ENCODE results near the gene MXD1. TPM values are rescaled to one million over a fixed set of nuclear protein-coding genes. Genes with fewer than 3 reads are reported as not detected.
"Not testable (repeated sequence)": the region's sequence is repeated elsewhere in the genome, so short reads cannot be mapped to it uniquely, and the experiment has no call there.

The MXD1 gene
- total RNA-seq, 4 donors from 2014 or later = 11.7 to 154 (median 113) TPM

DNA sequence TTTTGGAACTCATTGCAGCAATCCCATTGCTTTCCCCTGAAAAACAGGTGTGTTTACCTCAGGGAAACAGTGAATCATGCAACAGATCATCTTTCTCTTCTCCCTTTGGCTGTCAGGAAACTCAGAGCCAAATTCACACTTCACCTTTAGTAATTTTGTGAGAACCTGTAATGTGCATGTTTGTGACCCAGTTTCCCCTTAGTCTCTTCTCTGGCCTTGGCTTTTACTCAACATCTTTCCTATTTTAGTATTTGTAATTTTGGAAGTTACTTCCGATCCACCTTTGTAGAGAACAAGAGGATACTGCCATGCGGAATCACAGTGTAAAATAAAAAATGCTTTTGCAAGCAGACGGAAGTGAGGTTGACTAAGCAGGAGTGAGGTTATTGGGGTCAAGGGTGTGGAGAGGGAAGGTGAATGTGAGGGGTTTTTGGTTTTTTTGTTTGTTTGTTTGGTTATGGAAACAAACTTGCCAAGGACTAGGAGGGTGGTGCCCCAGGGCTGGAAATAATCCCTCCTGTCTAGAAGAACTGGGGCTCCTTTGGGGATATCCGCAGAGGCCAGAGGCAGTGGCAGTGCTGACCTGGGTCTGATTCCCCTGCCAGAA is 32.5 kb downstream of the MXD1 start:
- in situ Hi-C loops (cut with MboI; ENCODE audit: low pct_ligation_motif_present in 1 of 4, low pct_unique_long_range_greater_than_20kb in 1 of 4, low sequenced_read_pairs in 3 of 4) (loop anchor here in 1 of 4 donors (25.0 kb wide), 1 partner anchor 115 kb away; no protein-coding TSS in a partner anchor), intact Hi-C loops (cut with DNase I; ENCODE audit: low total_unique reads) (no loop called here)
- Histone ChIP-seq H3K27me3 (peaks cover 13% of the 10 kb centered on the region), H3K36me3 (peaks cover 0 to under 1% (median 0%) of the 10 kb centered on the region in 4 donors), H3K4me1 (peaks cover 0 to 6% (median 2%) of the 10 kb centered on the region in 4 donors), H3K4me3 (no peak overlapping the region), H3K9me3 (no peaks in the 10 kb centered on the region), H3K27ac (peak overlapping the region in 1 of 4 donors; percentile 2)
- whole genome bisulfite sequencing, 2 donors (ENCODE audit: low coverage in 1 of 2) = 86 to 97% methylated on average over 3 to 4 of the region's 4 CpGs
- DNase-seq = no peak
- TF ChIP-seq POLR2AphosphoS5 (IDR thresholded peaks at IDR 0.05) (no peak), POLR2A (IDR thresholded peaks at IDR 0.05) (no peak), EP300 (IDR thresholded peaks at IDR 0.05; ENCODE audit: low read depth) (no peak)
- TF ChIP-seq, protein P1, sequence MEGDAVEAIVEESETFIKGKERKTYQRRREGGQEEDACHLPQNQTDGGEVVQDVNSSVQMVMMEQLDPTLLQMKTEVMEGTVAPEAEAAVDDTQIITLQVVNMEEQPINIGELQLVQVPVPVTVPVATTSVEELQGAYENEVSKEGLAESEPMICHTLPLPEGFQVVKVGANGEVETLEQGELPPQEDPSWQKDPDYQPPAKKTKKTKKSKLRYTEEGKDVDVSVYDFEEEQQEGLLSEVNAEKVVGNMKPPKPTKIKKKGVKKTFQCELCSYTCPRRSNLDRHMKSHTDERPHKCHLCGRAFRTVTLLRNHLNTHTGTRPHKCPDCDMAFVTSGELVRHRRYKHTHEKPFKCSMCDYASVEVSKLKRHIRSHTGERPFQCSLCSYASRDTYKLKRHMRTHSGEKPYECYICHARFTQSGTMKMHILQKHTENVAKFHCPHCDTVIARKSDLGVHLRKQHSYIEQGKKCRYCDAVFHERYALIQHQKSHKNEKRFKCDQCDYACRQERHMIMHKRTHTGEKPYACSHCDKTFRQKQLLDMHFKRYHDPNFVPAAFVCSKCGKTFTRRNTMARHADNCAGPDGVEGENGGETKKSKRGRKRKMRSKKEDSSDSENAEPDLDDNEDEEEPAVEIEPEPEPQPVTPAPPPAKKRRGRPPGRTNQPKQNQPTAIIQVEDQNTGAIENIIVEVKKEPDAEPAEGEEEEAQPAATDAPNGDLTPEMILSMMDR (IDR thresholded peaks at IDR 0.05) = no peak

DNA sequence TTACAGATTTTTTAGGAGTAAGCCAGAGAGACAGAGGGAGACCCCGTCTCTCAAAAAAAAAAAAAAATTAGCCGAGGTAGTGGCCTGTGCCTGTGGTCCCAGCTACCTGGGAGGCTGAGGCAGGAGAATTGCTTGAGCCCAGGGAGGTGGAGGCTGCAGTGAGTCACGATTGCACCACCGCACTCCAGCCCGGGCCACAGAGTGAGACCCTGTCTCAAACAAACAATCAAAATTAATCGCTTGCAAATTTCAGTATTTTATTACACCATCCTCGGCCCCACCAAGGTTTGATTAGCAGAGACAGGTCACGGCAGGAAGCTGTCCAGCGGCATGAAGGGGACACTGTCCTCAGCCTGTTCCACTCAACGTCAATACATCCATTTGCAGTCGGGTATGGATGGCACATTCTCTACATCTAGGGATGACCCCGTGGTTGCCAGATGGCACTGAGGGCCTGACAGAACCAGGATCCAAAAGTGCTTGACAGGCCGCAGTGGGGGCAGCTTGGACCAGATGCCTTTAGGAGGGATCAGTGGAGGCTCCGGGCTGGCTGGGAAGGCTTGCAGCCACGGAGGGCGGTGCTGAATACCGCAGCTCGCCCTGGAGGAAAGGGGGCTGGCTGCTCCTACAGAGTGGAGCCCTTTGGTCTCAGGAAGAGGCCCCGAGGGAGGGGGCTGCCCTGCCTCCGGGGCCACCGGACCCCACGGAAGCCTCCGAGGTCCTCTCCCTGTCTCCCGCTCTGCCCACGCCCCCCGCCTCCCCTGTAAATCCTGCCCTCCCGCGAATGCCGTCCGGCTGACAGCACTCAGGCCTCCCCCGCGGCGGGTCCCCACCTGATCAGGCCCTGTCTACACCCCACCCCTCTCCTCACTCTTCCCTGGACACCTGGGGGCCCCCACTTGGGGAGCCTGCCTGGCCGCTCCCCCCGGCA is 33.4 kb downstream of the MXD1 start:
- intact Hi-C loops (cut with DNase I; ENCODE audit: low total_unique reads) (no loop called here), in situ Hi-C loops (cut with MboI; ENCODE audit: low pct_ligation_motif_present in 1 of 4, low pct_unique_long_range_greater_than_20kb in 1 of 4, low sequenced_read_pairs in 3 of 4) (loop anchor here in 1 of 4 donors (25.0 kb wide), 1 partner anchor 114 kb away; no protein-coding TSS in a partner anchor)
- H3K27me3 ChIP-seq = peaks cover 13% of the 10 kb centered on the region
- H3K27ac ChIP-seq = no peak overlapping the region
- no peak for DNase-seq
- no peaks in the 10 kb centered on the region for H3K9me3 ChIP-seq
- WGBS, 2 donors (ENCODE audit: low coverage in 1 of 2) = 70 to 76% methylated on average over 2 to 32 of the region's 35 CpGs
- H3K36me3 ChIP-seq = no peaks in the 10 kb centered on the region
- H3K4me3 ChIP-seq = no peak overlapping the region
- TF ChIP-seq EP300 (IDR thresholded peaks at IDR 0.05; ENCODE audit: low read depth) (no peak), POLR2AphosphoS5 (IDR thresholded peaks at IDR 0.05) (no peak), POLR2A (IDR thresholded peaks at IDR 0.05) (no peak)
- TF ChIP-seq, protein P1 (IDR thresholded peaks at IDR 0.05) = no peak
- peaks cover 0 to 6% (median 2%) of the 10 kb centered on the region in 4 donors for H3K4me1 ChIP-seq

DNA sequence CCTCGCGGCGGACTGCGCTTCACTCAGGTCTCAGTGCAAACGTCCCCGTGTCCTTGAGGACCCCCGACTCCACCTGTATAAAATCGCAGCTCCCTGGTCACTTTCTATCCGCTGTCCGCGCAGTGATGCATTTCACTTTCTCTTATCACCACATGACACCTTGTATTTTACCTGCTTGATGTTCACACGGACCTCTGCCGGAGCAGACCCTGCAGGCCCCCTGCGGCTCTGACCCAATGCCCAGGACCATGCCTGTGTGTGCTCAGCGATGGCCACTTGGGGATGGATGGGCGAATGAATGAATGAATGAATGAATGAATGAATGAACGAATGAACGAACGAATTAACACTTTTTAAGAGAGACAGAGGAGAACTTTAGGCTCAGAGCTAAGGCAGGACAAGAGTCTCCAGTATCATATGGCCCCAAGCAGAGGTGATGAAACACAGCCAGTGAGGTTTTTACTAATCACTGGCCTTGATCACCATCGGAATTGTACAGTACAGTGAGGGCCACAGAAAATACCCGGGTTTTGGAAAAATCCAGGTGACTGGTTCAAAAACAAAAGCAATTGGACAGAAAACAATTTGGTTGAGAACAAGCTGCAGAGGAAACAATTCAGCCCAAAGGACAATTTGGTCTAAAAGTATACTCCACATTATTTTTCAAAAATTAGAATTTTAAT is 34.2 kb downstream of the MXD1 start:
- Histone ChIP-seq H3K27me3 (peaks cover 13% of the 10 kb centered on the region), H3K27ac (no peak overlapping the region), H3K9me3 (no peaks in the 10 kb centered on the region), H3K4me3 (no peak overlapping the region), H3K4me1 (peaks cover 0 to 6% (median 2%) of the 10 kb centered on the region in 4 donors), H3K36me3 (no peaks in the 10 kb centered on the region)
- no peak for DNase-seq
- intact Hi-C loops (cut with DNase I; ENCODE audit: low total_unique reads) (no loop called here), in situ Hi-C loops (cut with MboI; ENCODE audit: low pct_ligation_motif_present in 1 of 4, low pct_unique_long_range_greater_than_20kb in 1 of 4, low sequenced_read_pairs in 3 of 4) (loop anchor here in 1 of 4 donors (25.0 kb wide), 1 partner anchor 113 kb away; no protein-coding TSS in a partner anchor)
- 74 to 87% methylated on average over 5 to 21 of the region's 21 CpGs for WGBS, 2 donors (ENCODE audit: low coverage in 1 of 2)
- TF ChIP-seq EP300 (IDR thresholded peaks at IDR 0.05; ENCODE audit: low read depth) = no peak
- TF ChIP-seq POLR2AphosphoS5 (IDR thresholded peaks at IDR 0.05) = no peak
- TF ChIP-seq, protein P1 (IDR thresholded peaks at IDR 0.05) = no peak
- no peak for TF ChIP-seq POLR2A (IDR thresholded peaks at IDR 0.05)

DNA sequence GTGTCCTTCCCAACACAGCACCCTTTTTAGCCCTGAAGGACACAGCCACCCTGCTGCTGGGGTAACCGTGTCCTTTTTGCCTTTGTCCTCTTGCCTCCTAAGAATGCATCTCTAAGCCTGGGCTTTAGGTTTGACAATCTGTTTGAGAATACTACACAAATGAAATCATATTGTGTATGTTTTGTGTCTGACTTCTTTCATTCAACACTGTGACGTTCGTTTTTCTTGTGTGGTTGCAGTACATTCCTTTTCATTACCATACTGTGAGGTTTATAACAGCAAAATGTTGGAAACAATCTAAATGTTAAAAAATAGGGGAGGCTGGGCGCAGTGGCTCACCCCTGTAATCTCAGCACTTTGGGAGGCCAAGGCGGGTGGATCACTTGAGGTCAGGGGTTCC is 35.3 kb downstream of the MXD1 start:
- peaks cover 0 to 6% (median 2%) of the 10 kb centered on the region in 4 donors for H3K4me1 ChIP-seq
- no peaks in the 10 kb centered on the region for H3K36me3 ChIP-seq
- no peak overlapping the region for H3K4me3 ChIP-seq
- H3K27ac ChIP-seq = no peak overlapping the region
- WGBS, 2 donors (ENCODE audit: low coverage in 1 of 2) = 60 to 74% methylated on average over 4 to 5 of the region's 5 CpGs
- TF ChIP-seq, protein P1 (IDR thresholded peaks at IDR 0.05) = no peak
- TF ChIP-seq EP300 (IDR thresholded peaks at IDR 0.05; ENCODE audit: low read depth) = no peak
- no peak for TF ChIP-seq POLR2A (IDR thresholded peaks at IDR 0.05)
- no peak for TF ChIP-seq POLR2AphosphoS5 (IDR thresholded peaks at IDR 0.05)
- no peak for DNase-seq
- H3K27me3 ChIP-seq = peaks cover 13% of the 10 kb centered on the region
- in situ Hi-C loops (cut with MboI; ENCODE audit: low pct_ligation_motif_present in 1 of 4, low pct_unique_long_range_greater_than_20kb in 1 of 4, low sequenced_read_pairs in 3 of 4) = no loop called here
- intact Hi-C loops (cut with DNase I; ENCODE audit: low total_unique reads) = no loop called here
- H3K9me3 ChIP-seq = no peaks in the 10 kb centered on the region

DNA sequence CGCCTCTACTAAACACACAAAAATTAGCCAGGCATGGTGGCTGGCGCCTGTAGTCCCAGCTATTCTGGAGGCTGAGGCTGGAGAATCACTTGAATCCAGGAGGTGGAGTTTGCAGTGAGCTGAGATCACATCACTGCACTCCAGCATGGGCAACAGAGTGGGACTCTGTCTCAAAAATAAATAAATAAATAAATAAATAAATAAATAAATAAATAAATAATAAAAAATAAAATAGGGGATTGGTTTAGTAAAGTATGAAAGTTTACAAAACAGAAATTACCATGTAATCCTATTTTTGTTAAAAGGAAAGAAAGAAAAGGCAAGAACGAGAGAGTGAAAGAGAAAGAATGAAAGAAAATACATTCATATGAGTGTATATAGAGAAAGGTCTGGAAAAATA is 35.8 kb downstream of the MXD1 start:
- H3K4me3 ChIP-seq; DNase-seq; H3K4me1 ChIP-seq; H3K36me3 ChIP-seq; intact Hi-C loops (cut with DNase I; ENCODE audit: low total_unique reads); in situ Hi-C loops (cut with MboI; ENCODE audit: low pct_ligation_motif_present in 1 of 4, low pct_unique_long_range_greater_than_20kb in 1 of 4, low sequenced_read_pairs in 3 of 4); H3K27ac ChIP-seq; H3K9me3 ChIP-seq: not testable (repeated sequence)
- peaks cover 13% of the 10 kb centered on the region for H3K27me3 ChIP-seq
- 93 to 100% methylated on average over 1 to 3 of the region's 3 CpGs for WGBS, 2 donors (ENCODE audit: low coverage in 1 of 2)
